GM21529 (cell line): ENCODE results near the gene FOXP1.
A peak's percentile ranks its signal among the peaks of the same experiment; 100 is the strongest.

Source experiments
- ATAC-seq: cut with Tn5 transposase; IDR thresholded peaks from one replicate; pipeline ENCODE4 v1.9.1; 2021; ENCODE audit not compliant: unreplicated experiment

FOXP1 gene

GRCh38 chr3:71053495-71053894 is 530.0 kb downstream of the FOXP1 start:
- ATAC-seq, result no peak

- no peak for ATAC-seq
These were observed 530.8 kb downstream of the FOXP1 start for GRCh38 chr3:71052716-71053115.

GRCh38 chr3:71051893-71052687 is 531.4 kb downstream of the FOXP1 start:
- no peak for ATAC-seq

- ATAC-seq, result no peak
These were observed 532.3 kb downstream of the FOXP1 start for GRCh38 chr3:71051259-71051595.

GRCh38 chr3:71050538-71051258 is 532.8 kb downstream of the FOXP1 start:
- no peak for ATAC-seq

GRCh38 chr3:71050166-71050537 is 533.4 kb downstream of the FOXP1 start:
- ATAC-seq, result no peak

- ATAC-seq, result no peak
These were observed 534.6 kb downstream of the FOXP1 start for GRCh38 chr3:71048948-71049347.

GRCh38 chr3:71047616-71048531 is 535.7 kb downstream of the FOXP1 start:
- no peak for ATAC-seq

- no peak for ATAC-seq
These were observed 536.7 kb downstream of the FOXP1 start for GRCh38 chr3:71046791-71047190.

- ATAC-seq, result peak; percentile 52
These were observed 537.6 kb downstream of the FOXP1 start for GRCh38 chr3:71045917-71046282.

GRCh38 chr3:71045212-71045916 is 538.2 kb downstream of the FOXP1 start:
- ATAC-seq, result no peak

GRCh38 chr3:71042759-71043158 is 540.8 kb downstream of the FOXP1 start:
- no peak for ATAC-seq

GRCh38 chr3:71041371-71041770 is 542.2 kb downstream of the FOXP1 start:
- no peak for ATAC-seq

GRCh38 chr3:71039332-71039731 is 544.2 kb downstream of the FOXP1 start:
- no peak for ATAC-seq

- no peak for ATAC-seq
These were observed 545.8 kb downstream of the FOXP1 start for GRCh38 chr3:71037775-71038174.

GRCh38 chr3:71035886-71036285 is 547.6 kb downstream of the FOXP1 start:
- ATAC-seq, result no peak

- no peak for ATAC-seq
These were observed 548.2 kb downstream of the FOXP1 start for GRCh38 chr3:71035314-71035713.

GRCh38 chr3:71033681-71034220 is 549.8 kb downstream of the FOXP1 start:
- ATAC-seq, result no peak

- no peak for ATAC-seq
These were observed 551.5 kb downstream of the FOXP1 start for GRCh38 chr3:71031914-71032521.

GRCh38 chr3:71031181-71031580 is 552.3 kb downstream of the FOXP1 start:
- ATAC-seq, result no peak
